NCI-H1930 (cell line): ENCODE data around the gene RAET1E.
"Not testable (repeated sequence)": the region's sequence is repeated elsewhere in the genome, so short reads cannot be mapped to it uniquely, and the experiment has no call there.

Experiments
- DNase-seq, 2 experiments: peaks; one replicate each; lab custom pipeline; 2025; lab: John Stamatoyannopoulos, UW

Gene RAET1E

DNA sequence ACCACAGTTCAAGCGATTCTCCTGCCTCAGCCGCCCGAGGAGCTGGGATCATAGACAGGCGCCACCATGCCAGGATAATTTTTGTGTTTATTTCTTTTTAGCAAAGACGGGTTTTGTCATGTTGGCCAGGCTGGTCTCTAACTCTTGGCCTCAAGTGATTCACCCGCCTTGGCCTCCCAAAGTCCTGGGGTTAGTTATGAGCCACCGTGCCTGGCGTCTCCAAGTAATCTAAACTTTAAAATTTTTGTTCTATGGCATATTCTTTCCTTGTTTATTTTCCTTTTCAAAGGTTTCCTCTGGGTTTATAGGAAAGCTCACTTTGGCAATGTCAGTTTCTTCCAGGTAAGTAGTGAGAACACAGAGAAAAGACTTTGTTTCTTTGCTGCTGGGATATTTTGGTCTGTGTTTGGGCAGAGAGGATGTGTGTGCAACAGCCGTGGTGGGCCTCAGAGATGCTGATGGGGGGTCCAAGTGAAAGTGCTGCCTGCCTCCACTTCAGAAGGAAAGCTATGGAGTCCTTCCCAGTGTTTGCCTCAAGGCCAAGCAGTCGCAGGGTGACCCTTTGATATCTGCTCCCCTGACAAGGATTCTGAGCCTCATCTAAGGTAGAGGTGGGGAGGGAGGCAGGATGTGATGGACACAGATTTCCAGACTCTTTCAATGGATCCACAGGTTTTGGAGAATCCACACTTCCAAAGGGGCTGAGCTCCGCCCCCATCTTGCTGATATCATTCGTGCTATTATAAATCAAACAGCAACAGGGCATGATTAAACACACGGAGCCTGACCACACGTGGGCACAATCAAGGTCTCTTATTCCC, 36.1 kb downstream of the RAET1E start:
- no peak for DNase-seq

DNA sequence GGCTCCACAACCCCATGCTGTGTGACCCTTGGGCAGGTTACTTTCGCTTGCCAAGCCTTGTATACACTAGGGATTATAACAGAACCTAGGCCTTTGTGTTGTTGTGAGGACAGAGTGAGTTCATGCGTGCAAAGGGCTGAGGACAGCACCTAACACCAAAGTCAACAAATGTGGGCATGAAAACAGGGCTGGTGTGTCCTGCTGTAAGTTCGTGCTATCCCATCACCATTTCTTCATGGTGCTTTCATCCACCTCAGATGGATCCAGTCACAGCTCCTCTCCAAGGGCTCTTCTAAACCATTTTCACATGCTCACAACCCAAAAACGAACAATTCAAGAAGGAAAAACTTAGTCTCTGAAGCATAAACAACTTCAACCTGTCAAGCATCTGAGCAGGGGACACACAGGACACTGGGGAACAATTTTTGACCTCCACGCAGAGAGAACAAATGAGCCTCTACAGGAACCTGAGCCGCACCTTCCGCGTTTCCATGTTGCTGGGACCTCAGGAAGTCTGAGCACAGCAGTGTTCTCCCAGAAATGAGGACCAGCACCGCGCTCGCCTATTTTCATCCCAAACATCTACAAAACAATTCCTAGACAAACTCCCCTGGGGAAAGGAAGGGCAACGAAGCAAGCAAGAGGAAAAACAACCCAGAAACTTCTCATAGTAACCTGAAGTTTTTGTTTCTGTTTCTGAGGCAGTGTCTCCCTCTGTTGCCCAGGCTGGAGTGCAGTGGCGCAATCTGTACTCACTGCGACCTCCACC, 36.9 kb downstream of the RAET1E start:
- no peak for DNase-seq

DNA sequence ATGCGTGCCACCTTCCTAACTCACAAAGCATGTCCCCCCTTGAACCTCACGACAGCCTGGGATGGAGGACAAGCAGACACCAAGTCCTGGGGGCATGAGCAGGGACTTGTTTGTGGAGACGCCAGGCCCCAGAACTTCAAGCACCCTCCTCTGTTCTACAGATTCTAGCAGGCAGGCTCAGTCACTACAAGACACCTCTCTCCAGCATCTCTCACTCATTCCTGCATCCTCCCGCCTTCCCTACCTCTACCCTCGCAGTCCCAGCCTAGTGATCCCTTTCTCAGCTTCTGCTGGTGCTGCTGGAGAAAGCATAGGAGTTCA, 37.4 kb downstream of the RAET1E start:
- DNase-seq: no peak

DNA sequence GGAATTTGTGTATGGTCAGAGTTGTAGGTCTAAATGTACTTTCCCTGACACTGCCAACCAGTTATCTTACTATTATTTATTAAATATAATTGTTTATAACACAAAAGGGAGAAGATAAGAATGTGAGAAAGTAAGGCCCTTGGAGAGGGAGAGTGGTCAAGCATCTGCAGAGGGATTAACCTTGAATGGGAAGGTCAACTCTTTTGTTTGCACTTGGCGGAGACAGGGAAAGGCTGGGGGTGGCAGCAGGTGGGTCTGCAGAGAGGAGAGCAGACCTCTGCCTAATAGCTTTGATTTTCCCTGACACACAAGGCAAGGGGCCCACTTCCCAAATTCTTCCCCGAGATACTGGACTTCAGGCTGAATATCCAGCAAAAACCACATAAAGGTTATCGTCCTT, 38.0 kb downstream of the RAET1E start:
- no peak for DNase-seq

DNA sequence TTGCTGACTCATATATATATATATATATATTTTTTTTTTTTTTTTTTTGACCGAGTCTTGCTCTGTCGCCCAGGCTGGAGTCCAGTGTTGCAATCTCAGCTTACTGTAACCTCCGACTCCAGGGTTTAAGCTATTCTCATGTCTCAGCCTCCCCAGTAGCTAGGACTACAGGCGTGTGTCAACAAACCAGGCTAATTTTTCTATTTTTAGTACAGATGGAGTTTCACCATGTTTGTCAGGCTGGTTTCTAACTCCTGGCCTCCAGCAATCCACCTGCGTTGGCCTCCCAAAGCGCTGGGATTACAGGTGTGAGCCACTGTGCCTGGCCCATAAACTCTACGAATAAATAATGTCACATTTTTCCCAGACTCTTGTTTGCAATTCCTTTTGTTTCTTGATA, 38.5 kb downstream of the RAET1E start:
- DNase-seq: no peak

DNA sequence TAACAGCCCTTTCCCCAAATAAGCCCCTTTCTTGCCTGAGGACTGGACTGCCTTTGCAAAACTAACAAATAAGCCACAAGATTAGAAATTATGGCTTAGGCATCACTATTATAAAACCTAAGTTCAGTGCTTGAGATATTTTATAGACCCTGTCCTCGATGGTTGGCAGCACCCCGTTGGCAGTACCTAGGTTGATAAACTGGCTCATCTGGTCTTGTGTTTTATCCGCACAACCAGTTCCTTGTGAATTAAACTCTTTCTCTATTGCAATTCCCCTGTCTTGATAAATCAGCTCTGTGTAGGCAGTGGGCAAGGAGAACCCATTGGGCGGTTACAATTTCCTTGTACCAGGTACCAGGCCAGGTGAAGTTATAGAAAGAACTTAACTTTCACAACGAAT, 40.4 kb downstream of the RAET1E start:
- DNase-seq: no peak

- no peak for DNase-seq
Observed at GRCh38 chr6:149856256-149856994, 41.5 kb downstream of the RAET1E start.

DNA sequence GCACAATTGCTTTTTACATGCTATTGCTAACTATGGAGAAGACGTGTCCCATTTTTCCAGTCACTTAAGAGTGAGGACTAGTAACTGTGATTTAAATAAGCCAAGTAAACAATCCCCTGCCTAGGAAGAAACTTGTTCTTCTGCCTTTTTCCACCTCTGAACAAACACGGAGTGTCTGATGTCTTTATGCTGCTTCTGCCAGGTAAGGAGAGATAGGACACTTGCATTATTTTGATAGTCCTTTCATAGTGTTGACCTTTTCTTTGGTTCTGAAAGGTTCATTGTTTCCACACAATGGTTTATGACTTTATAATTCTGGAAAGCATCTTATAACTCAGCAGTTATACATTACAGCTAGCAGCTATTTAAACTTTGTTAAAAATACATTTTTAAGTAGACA, 42.2 kb downstream of the RAET1E start:
- DNase-seq: no peak

- no peak for DNase-seq
Observed at GRCh38 chr6:149855040-149855654, 42.8 kb downstream of the RAET1E start.

DNA sequence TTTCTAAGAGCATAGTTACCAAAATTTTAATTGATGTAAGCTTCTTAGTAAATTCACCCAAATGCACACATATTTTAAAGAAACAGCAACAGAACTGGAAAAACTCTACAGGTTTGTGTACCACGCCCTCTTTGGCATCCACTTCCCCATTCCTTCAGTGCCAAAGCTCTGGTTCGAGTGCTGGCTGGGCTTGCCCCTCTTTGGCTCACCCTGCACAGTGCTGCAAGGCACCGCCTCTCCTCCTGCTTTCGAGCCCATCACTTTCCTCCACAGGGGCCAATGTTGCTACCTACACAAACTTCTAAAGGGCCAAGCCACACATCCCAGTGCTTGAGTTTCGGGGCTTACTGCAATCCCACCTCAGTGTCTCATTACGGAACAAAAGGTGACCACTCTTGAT, 43.4 kb downstream of the RAET1E start:
- no peak for DNase-seq

GRCh38 chr6:149854017-149854416, 43.9 kb downstream of the RAET1E start:
- not testable (repeated sequence) for DNase-seq

GRCh38 chr6:149852881-149853280, 45.0 kb downstream of the RAET1E start:
- DNase-seq: no peak

DNA sequence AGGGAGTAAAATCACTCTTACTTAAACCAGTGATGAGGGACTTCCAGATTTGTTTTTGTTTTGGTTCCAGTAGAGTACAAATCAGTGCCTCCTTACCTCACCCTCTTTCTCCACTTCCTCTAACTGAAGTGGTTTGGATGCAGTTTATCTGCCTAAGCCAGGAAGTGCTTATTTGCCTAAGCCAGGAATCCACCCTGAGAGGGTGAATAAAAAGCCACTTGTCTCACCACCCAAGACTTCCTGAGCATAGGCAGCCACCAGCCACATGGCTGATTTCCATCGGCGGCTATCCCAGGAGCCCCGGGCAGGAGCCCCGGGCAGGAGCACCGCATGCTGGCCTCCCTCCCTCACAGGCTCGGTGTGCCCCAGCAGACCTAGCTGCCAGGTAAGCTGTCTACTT, 45.7 kb downstream of the RAET1E start:
- no peak for DNase-seq

GRCh38 chr6:149851461-149852110, 46.3 kb downstream of the RAET1E start:
- DNase-seq: no peak

- DNase-seq: not testable (repeated sequence)
Observed at GRCh38 chr6:149848343-149848742, 49.6 kb downstream of the RAET1E start.
